Frontal cortex (tissue), 4 donors: ENCODE data around the gene TRIM17. TPM values are rescaled to one million over a fixed set of nuclear protein-coding genes. Genes with fewer than 3 reads are reported as not detected.

Experiments used
- DNase-seq, 2 donors: peaks; one replicate each; pipeline ENCODE4 v3.0.0; 2012; ENCODE audit warnings: low spot score in 2 of 2
- FAIRE-seq: peaks from 2 replicates; lab custom pipeline; 2012; peaks lifted over from hg19 to GRCh38; lab: Jason Lieb, UNC
- total RNA-seq: library from RNA; depleted of rRNA; stranded (reverse); fragments of >200 nt; gene quantifications from one replicate; pipeline ENCODE4 v1.2.3, GENCODE V29; 2014
- donor health status: control.
- donor health status: control.
- donor health status: control.

The TRIM17 gene
- total RNA-seq, 1 donor from 2014 or later = 1.6 TPM

DNA sequence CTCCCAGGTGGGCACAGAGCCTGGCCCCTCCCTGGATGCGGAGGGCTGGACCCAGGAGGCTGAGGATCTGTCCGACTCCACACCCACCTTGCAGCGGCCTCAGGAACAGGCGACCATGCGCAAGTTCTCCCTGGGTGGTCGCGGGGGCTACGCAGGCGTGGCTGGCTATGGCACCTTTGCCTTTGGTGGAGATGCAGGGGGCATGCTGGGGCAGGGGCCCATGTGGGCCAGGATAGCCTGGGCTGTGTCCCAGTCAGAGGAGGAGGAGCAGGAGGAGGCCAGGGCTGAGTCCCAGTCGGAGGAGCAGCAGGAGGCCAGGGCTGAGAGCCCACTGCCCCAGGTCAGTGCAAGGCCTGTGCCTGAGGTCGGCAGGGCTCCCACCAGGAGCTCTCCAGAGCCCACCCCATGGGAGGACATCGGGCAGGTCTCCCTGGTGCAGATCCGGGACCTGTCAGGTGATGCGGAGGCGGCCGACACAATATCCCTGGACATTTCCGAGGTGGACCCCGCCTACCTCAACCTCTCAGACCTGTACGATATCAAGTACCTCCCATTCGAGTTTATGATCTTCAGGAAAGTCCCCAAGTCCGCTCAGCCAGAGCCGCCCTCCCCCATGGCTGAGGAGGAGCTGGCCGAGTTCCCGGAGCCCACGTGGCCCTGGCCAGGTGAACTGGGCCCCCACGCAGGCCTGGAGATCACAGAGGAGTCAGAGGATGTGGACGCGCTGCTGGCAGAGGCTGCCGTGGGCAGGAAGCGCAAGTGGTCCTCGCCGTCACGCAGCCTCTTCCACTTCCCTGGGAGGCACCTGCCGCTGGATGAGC lies 44.3 kb downstream of the TRIM17 start:
- no peak for FAIRE-seq
- DNase-seq = no peak

DNA sequence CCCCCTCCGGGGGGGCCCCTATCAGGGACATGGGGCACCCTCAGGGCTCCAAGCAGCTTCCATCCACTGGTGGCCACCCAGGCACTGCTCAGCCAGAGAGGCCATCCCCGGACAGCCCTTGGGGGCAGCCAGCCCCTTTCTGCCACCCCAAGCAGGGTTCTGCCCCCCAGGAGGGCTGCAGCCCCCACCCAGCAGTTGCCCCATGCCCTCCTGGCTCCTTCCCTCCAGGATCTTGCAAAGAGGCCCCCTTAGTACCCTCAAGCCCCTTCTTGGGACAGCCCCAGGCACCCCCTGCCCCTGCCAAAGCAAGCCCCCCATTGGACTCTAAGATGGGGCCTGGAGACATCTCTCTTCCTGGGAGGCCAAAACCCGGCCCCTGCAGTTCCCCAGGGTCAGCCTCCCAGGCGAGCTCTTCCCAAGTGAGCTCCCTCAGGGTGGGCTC lies 44.9 kb downstream of the TRIM17 start:
- DNase-seq (no peak), FAIRE-seq (no peak)

DNA sequence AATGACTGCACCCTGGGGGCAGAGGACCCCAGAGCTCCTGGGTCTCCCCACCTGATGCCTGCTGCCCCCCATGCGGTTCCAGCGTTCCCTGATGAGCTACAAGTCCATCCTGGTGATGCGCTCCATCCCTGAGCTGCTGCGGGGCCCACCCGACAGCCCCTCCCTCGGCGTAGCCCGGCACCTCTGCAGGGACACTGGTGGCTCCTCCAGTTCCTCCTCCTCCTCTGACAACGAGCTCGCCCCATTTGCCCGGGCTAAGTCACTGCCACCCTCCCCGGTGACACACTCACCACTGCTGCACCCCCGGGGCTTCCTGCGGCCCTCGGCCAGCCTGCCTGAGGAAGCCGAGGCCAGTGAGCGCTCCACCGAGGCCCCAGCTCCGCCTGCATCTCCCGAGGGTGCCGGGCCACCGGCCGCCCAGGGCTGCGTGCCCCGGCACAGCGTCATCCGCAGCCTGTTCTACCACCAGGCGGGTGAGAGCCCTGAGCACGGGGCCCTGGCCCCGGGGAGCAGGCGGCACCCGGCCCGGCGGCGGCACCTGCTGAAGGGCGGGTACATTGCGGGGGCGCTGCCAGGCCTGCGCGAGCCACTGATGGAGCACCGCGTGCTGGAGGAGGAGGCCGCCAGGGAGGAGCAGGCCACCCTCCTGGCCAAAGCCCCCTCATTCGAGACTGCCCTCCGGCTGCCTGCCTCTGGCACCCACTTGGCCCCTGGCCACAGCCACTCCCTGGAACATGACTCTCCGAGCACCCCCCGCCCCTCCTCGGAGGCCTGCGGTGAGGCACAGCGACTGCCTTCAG lies 45.5 kb downstream of the TRIM17 start:
- DNase-seq (no peak), FAIRE-seq (no peak)

DNA sequence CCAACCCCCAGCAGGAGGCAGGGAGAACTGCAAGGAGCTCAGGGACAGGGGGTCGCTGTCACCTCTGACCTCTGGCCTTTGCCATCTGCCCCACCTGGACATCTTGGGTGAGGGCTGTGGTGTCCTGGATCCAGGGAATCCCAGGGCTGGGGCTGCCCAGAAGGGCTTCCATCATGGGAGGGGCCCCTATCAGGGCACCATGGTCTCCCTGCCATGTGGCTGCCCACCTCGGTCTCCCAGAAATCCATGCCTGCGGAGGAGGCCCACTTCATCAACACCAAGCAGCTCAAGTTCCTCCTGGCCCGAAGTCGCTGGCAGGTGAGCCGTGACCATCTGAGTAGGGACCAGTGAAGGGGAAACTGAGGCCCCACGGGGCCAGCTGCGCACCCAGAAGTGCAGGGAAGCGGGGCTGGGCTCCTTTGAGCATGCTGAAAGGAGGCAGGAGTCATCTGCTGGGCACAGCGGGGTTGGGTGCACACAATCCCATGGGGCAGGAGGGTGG lies 46.2 kb downstream of the TRIM17 start:
- FAIRE-seq (no peak), DNase-seq (no peak)

DNA sequence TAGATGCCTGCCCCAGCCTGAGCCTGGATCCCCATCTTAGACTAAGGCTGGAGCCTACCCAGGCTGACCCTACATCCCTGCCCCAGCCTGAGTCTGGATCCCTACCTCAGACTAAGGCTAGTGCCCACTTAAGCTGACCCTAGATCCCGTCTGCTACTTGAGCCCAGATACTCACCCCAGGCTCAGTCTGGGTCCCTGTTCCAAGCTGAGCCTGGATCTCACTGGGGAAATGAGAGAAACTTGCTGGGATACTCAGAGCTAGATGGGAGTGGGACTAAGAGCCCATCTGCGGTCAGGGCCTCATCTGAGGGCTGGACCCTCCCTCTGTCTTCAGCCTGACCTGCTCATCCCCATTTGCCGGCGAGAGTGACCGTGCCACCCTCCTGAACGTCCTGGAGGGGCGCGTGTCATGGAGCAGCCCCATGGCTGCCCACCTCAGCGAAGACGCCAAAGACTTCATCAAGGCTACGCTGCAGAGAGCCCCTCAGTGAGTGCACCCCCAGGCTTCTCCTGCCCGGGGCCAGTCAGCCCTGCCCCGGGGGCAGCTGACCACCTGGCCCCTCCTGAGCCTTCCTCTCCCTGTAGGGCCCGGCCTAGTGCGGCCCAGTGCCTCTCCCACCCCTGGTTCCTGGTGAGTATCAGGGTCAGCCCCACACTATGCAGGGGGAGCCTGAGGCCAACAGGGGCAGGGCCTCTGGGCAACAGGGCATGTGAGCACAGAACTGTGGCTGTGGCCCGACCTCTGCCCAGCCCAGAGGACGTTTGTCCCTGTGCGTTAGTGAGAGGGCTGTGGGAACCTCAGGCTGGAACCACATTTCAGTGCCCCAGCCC lies 46.8 kb downstream of the TRIM17 start:
- DNase-seq = no peak
- FAIRE-seq = no peak

DNA sequence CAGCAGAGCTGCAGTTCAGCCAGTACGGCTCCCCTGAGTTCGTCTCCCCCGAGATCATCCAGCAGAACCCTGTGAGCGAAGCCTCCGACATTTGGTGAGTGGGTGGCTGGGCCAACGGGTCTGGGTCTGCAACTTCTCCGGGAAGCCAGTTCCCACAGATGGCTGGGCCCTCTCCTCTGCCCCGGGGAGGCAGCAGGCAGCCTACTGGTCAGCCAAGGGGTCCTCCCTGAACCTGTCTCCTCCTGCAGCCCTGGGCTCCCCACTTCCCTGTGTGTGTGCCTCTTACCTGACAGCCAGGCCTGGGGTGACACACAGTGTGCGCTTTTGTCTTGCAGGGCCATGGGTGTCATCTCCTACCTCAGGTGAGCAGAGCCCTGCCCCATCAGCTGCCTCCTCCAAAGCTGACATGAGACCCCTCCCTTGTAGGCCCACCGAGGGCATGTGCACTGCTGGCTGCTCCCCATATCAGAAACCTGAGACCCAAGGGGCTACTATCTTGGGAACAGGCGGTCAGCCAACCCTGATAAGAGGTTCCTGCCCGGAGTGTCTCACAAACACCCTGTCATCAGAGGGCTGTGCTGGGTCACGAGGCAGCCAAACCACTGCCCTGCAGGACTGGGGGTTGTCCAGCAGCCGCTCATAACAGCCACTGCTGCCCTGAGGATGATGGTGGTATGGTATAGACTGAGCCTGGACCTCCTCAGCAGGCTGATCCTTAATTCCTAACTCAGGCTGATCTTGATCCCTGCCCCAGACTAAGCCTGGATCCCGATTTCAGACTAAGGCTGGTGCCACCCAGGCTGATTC lies 47.7 kb downstream of the TRIM17 start:
- DNase-seq (no peak), FAIRE-seq (no peak)

DNA sequence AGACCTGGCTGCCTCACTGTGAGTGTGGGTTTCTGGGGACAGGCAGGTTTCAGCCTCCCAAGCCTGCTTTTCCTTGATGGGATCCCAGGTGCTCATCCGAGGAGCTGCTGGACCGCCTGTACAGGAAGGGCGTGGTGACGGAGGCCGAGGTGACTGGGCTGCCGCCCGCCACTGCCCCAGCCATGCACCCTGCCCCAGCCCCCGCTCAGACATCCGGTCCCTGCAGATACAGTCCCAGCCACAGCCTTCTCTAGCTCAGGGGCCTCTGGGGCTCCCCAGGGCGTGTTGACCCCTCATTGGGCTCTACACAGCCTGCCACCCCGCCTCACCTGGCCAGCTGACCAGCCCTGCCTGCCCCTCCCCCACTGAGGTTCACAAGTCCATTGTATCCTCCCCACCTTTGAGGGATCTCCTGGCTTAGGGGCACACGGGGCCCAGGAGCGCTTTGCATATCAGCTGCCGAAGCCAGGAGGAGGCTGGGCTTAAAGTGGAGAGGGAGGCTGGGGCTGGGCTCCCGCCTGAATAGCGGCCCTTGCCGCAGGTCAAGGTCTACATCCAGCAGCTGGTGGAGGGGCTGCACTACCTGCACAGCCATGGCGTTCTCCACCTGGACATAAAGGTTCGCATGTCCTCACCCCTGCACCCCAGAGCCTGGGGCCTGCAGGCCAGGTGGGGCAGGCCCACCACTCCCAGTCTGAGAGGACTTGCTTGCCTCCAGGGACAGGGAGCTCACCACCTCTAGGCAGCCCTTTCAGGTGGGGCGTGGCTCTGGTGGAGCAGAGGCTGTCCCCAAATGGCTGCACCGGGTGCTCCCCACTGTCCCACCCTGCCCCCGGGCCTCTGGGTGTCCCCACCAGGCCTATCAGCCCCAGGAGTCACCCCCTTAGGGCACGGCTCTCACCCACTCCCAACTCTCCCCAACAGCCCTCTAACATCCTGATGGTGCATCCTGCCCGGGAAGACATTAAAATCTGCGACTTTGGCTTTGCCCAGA lies 48.6 kb downstream of the TRIM17 start:
- DNase-seq (no peak), FAIRE-seq (no peak)

DNA sequence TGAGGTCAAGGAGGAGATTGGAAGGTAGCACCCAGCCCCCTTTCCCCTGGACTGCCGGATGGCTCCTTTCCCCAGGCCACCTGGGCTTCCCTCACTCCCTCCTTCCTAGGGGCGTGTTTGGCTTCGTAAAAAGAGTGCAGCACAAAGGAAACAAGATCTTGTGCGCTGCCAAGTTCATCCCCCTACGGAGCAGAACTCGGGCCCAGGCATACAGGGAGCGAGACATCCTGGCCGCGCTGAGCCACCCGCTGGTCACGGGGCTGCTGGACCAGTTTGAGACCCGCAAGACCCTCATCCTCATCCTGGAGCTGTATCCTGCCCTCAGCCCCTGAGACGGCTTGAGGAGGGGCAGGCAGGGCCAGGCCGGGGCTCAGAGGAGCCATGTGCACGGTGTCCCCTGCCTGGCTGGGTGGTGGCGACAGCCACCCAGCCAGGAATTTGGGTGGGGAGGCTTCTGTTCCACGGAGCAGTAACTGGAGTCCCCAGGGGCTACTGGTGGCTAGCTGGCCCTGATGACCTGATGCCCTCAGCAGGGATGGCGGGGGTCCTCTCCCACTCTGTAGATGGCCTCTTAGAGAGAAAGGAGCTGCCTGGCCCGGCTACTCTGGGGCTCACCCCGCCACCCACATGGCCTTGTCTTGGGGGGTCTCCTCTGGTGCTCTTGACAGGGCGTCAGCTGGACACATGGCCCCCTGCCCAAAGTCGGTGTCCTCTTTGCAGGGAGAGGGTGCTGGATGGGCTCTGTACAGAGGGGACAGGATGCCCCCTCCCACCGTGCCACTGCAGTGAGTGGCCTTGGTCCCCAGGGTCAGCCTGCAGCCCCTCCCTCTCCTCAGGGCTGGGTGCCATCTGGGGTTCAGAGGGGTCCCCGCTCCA lies 49.6 kb downstream of the TRIM17 start:
- DNase-seq (no peak), FAIRE-seq (no peak)

DNA sequence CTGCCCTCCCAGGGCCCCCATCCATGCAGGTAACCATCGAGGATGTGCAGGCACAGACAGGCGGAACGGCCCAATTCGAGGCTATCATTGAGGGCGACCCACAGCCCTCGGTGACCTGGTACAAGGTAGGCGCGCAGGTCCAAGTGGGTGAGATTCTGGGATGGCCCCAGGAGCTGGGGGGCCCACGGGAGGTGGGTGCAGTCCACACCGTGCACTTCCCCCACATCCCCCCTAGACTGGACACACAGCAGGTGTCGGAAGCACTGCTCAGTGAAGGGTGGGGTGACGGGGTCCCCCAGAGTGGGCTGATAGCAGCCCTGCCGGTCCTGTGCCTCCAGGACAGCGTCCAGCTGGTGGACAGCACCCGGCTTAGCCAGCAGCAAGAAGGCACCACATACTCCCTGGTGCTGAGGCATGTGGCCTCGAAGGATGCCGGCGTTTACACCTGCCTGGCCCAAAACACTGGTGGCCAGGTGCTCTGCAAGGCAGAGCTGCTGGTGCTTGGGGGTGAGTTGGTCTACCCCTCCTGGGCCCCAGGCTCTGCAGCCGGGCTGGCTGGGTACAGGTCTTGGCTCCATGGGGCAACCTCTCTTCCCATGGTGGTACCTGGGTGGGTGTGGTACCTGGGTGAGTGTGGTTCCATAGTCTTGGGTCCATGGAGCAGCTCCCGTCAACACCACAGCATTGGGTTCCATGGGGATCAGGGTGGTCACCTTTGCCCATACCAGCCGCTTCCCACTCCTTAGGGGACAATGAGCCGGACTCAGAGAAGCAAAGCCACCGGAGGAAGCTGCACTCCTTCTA lies 50.4 kb downstream of the TRIM17 start:
- DNase-seq (no peak), FAIRE-seq (no peak)

DNA sequence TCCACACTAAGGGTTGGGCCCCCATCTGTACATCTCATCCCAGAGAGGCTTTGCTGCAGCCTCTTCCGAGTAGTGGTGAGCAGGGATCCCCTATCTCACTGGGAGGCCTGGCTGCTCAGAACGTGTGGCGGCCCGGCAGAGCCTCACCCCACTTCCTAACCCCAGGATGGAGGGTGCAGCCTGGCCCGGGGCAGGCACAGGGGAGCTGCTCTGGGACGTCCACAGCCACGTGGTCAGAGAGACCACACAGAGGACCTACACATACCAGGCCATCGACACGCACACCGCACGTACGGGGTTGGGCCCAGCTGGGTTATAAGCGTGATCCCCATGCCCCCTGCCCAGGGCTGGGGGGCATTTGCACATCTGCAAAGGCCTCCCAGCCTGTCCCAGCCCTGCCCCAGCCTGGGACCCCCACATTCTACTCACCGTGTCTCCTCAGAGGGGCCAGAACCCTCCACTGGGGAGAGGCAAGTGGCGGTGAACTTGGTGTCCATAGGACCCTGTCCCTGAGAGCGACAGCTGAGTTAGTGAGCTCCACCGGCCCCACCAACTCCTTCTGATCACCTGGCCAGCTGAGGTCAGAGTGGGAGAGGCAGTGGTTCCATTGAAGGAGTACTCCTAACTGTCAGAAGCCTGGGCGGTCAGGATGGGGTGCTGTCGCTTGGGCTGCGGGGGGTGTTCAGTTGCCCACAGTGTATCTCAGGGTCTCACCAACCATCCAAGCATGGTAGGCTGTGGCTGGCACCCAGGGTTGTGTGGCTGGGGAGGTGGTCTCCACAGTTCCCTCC lies 51.2 kb downstream of the TRIM17 start:
- FAIRE-seq (no peak), DNase-seq (no peak)

DNA sequence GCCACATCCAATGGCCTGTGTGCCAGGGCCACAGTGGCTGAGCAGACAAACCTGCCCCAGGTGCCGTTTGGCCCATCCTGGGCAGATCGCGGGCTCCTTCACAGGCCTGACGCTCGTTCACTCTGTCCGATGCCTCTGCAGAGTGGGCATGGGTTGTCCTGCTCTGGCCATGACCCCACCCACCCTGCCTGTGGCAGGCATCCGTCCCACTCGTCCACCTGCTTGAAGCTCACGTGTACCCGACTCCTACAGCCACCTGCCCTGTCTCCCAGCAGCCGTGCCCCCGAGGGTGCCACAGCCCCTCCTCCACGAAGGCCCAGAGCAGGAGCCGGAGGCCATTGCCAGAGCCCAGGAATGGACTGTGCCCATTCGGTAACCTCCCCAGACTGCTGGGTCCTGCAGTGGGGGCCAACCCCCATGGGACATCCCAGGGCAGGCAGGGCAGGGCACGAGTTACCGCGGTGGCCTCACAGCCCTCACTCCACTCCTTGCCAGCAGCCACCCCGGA lies 51.9 kb downstream of the TRIM17 start:
- no peak for DNase-seq
- FAIRE-seq = no peak

DNA sequence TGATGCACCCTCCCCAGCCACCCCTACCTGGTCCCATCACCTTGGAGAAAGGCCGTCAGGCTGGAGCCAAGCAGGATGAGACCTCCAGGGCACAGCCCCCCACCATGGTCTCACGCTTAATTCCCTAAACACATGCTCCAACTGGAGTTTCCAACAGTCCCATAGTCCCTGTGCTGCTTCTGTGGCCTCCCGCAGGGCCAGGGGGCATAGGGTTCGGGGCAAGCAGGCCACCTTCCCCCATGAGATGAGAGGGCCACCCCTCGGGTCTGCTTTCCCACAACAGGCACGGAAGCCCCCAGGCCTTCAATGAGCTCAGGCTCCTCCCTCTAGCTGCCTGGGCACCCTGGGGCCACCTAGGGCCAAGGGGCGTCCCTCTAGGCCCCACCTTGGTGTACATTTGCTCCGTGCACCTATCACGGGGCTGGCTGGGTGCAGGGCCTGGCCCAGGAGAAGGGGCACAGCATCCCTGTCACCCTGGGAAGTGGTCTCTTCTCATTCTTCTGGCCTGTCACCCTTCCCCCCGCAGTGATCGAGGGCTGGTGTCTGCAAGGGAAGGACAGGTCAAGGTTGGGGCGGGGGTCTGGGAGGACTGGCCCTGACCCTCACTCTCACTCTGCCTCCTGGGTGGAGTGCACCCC lies 52.5 kb downstream of the TRIM17 start:
- FAIRE-seq (no peak), DNase-seq (no peak)

DNA sequence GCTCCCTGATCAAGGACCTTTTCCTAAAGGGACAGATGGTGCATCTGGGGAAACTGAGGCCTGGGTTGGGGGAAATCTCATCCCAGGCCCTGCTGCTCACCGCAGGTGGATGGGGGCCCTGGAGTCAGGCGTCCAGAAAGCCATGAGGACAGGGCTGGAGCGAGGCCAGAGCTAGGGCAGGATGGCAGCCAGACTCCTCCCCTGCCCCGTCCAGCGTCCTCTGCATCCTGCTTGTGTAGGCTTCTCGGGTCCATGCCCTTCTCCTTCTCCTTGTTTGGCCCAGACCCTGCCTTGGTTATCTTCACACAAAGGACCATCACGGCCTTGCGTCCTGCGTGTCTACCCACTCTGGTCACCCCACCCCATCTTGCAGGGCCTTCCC lies 53.0 kb downstream of the TRIM17 start:
- FAIRE-seq (no peak), DNase-seq (no peak)

DNA sequence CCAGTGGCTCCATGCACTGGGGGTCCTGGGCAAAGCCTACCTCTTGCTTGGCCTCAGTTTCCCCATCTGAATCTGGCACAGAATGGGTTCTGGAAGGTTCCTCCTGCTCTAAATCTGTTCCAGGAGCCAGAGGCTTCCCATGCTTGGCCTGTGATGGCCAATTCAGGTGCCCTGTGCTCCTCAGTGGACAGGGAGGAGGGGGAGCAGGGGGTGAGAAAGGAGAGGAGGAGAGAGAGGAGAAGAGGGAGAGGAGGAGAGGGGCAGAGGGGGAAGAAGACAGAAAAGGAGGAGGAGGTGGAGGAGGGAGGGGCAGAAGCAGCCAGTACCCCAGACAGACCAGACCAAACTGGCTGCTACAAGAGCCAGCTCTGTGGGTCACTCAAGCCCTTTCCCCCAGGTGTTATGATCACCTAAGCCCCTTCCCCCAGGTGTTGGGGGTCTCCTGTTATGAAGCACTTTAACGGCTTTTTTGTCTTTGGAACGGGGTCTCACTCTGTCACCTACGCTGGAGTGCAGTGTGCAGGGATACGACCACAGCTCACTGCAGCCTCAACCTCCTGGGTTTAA lies 53.7 kb downstream of the TRIM17 start:
- no peak for DNase-seq

More for the DNA sequence above, 53.7 kb downstream of the TRIM17 start:
- no peak for FAIRE-seq
